ENCODE results near the gene TNFSF13. TPM values are rescaled to one million over a fixed set of nuclear protein-coding genes. Genes with fewer than 3 reads are reported as not detected.

TNFSF13 gene
- total RNA-seq, 4 donors from 2014 or later: 7.6 to 30.6 (median 17.6) TPM

GRCh38 chr17:7548585-7549400, 9.8 kb upstream of the TNFSF13 start, which contains the start of gene TNFSF12:
TSS of gene TNFSF12 (plus strand) at chr17:7549058. CDS start at chr17:7549154, 96 bp downstream.
- H3K4me3 ChIP-seq (ENCODE audit: low read depth, poor library complexity, severe bottlenecking): peak within 1 kb of the TSS; percentile 51
- peak; percentile 34 to 93 for DNase-seq (ENCODE audit: low spot score in 2 of 2)
- intact Hi-C loops (cut with DNase I; ENCODE audit: low total_unique reads): no loop called here
- no peak for TF ChIP-seq POLR2A (IDR thresholded peaks at IDR 0.05)
- TF ChIP-seq, protein P1, sequence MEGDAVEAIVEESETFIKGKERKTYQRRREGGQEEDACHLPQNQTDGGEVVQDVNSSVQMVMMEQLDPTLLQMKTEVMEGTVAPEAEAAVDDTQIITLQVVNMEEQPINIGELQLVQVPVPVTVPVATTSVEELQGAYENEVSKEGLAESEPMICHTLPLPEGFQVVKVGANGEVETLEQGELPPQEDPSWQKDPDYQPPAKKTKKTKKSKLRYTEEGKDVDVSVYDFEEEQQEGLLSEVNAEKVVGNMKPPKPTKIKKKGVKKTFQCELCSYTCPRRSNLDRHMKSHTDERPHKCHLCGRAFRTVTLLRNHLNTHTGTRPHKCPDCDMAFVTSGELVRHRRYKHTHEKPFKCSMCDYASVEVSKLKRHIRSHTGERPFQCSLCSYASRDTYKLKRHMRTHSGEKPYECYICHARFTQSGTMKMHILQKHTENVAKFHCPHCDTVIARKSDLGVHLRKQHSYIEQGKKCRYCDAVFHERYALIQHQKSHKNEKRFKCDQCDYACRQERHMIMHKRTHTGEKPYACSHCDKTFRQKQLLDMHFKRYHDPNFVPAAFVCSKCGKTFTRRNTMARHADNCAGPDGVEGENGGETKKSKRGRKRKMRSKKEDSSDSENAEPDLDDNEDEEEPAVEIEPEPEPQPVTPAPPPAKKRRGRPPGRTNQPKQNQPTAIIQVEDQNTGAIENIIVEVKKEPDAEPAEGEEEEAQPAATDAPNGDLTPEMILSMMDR (IDR thresholded peaks at IDR 0.05): no peak
- 0 to 4% methylated on average over 9 to 32 of the region's 65 CpGs for WGBS, 2 donors

- H3K4me3 ChIP-seq (ENCODE audit: low read depth, poor library complexity, severe bottlenecking): peak overlapping the region; percentile 51
- intact Hi-C loops (cut with DNase I; ENCODE audit: low total_unique reads): loop anchor here (10.0 kb wide), 2 partner anchors 55 to 195 kb away; partner anchors contain the start of genes KCTD11 and TMEM95
- peak in 1 of 2 donors; percentile 88 for DNase-seq (ENCODE audit: low spot score in 2 of 2)
- WGBS, 2 donors: 14 to 18% methylated on average over 20 of the region's 20 CpGs
- TF ChIP-seq, protein P1 (IDR thresholded peaks at IDR 0.05): no peak
- TF ChIP-seq POLR2A (IDR thresholded peaks at IDR 0.05): no peak
Observed at GRCh38 chr17:7549401-7550055, 9.0 kb upstream of the TNFSF13 start.

- no peak overlapping the region for H3K4me3 ChIP-seq (ENCODE audit: low read depth, poor library complexity, severe bottlenecking)
- TF ChIP-seq, protein P1 (IDR thresholded peaks at IDR 0.05): no peak
- TF ChIP-seq POLR2A (IDR thresholded peaks at IDR 0.05): no peak
- DNase-seq (ENCODE audit: low spot score in 2 of 2): no peak
- WGBS, 2 donors: 66 to 71% methylated on average over 6 of the region's 6 CpGs
- intact Hi-C loops (cut with DNase I; ENCODE audit: low total_unique reads): loop anchor here (10.0 kb wide), 2 partner anchors 56 to 196 kb away; partner anchors contain the start of genes KCTD11 and TMEM95
Observed at GRCh38 chr17:7550344-7550743, 8.2 kb upstream of the TNFSF13 start.

- TF ChIP-seq, protein P1 (IDR thresholded peaks at IDR 0.05): no peak
- no peak for TF ChIP-seq POLR2A (IDR thresholded peaks at IDR 0.05)
- 94% methylated on average over 4 of the region's 4 CpGs for WGBS, 2 donors
- intact Hi-C loops (cut with DNase I; ENCODE audit: low total_unique reads): loop anchor here (10.0 kb wide), 2 partner anchors 57 to 197 kb away; partner anchors contain the start of genes KCTD11 and TMEM95
- no peak for DNase-seq (ENCODE audit: low spot score in 2 of 2)
- H3K4me3 ChIP-seq (ENCODE audit: low read depth, poor library complexity, severe bottlenecking): no peak overlapping the region
Observed at GRCh38 chr17:7551396-7551795, 7.2 kb upstream of the TNFSF13 start.

GRCh38 chr17:7552621-7553051, 5.9 kb upstream of the TNFSF13 start:
- WGBS, 2 donors: 61 to 67% methylated on average over 6 of the region's 6 CpGs
- H3K4me3 ChIP-seq (ENCODE audit: low read depth, poor library complexity, severe bottlenecking): no peak overlapping the region
- TF ChIP-seq POLR2A (IDR thresholded peaks at IDR 0.05): no peak
- TF ChIP-seq, protein P1 (IDR thresholded peaks at IDR 0.05): no peak
- intact Hi-C loops (cut with DNase I; ENCODE audit: low total_unique reads): loop anchor here (10.0 kb wide), 2 partner anchors 58 to 198 kb away; partner anchors contain the start of genes KCTD11 and TMEM95
- no peak for DNase-seq (ENCODE audit: low spot score in 2 of 2)
